ENCODE results near the gene SIRT7. TPM values are rescaled to one million over a fixed set of nuclear protein-coding genes. Genes with fewer than 3 reads are reported as not detected.

SIRT7 gene
- polyA plus RNA-seq (2012; ENCODE audit: low read depth, missing spikeins), result 26.2 TPM

GRCh38 chr17:81917565-81918332, at the start of gene SIRT7:
Gene SIRT7, minus strand, starts transcription at chr17:81918176. Its CDS starts 45 bp downstream, at chr17:81918131.
- peak; percentile 92 for FAIRE-seq
- peak; percentile 63; the same call in 1 of the 2 replicates for TF ChIP-seq TAF1 (IDR thresholded peaks at IDR 0.05; ENCODE audit: low read depth, low read length)
- TF ChIP-seq POU2F2 (IDR thresholded peaks at IDR 0.05; ENCODE audit: low read depth, low read length), result no peak
- TF ChIP-seq PAX5 (IDR thresholded peaks at IDR 0.05; ENCODE audit: insufficient read depth, low read length, severe bottlenecking), result no peak
- peak; percentile 78 for TF ChIP-seq POLR2A (IDR thresholded peaks at IDR 0.05; ENCODE audit: low read depth, low read length)
- TF ChIP-seq POLR2AphosphoS5 (IDR thresholded peaks at IDR 0.05; ENCODE audit: low read depth, low read length), result peak; percentile 69
- peak; percentile 28; the same call in 1 of the 2 replicates for TF ChIP-seq SPI1 (IDR thresholded peaks at IDR 0.05; ENCODE audit: low read depth, low read length)
- peak; percentile 100 for DNase-seq (ENCODE audit: insufficient read length, low spot score)

- FAIRE-seq, result no peak
- DNase-seq (ENCODE audit: insufficient read length, low spot score), result no peak
- TF ChIP-seq POLR2AphosphoS5 (IDR thresholded peaks at IDR 0.05; ENCODE audit: low read depth, low read length), result no peak
- TF ChIP-seq TAF1 (IDR thresholded peaks at IDR 0.05; ENCODE audit: low read depth, low read length), result no peak
- TF ChIP-seq POU2F2 (IDR thresholded peaks at IDR 0.05; ENCODE audit: low read depth, low read length), result no peak
- no peak for TF ChIP-seq POLR2A (IDR thresholded peaks at IDR 0.05; ENCODE audit: low read depth, low read length)
- no peak for TF ChIP-seq PAX5 (IDR thresholded peaks at IDR 0.05; ENCODE audit: insufficient read depth, low read length, severe bottlenecking)
- no peak for TF ChIP-seq SPI1 (IDR thresholded peaks at IDR 0.05; ENCODE audit: low read depth, low read length)
These were observed 49.2 kb upstream of the SIRT7 start for GRCh38 chr17:81967244-81967532.

- TF ChIP-seq POU2F2 (IDR thresholded peaks at IDR 0.05; ENCODE audit: low read depth, low read length), result no peak
- no peak for TF ChIP-seq POLR2AphosphoS5 (IDR thresholded peaks at IDR 0.05; ENCODE audit: low read depth, low read length)
- DNase-seq (ENCODE audit: insufficient read length, low spot score) (no peak), FAIRE-seq (no peak)
These were observed 48.6 kb upstream of the SIRT7 start for GRCh38 chr17:81966343-81967243.

GRCh38 chr17:81964081-81964849, 46.3 kb upstream of the SIRT7 start:
- FAIRE-seq, result no peak
- DNase-seq (ENCODE audit: insufficient read length, low spot score), result no peak
- TF ChIP-seq SPI1 (IDR thresholded peaks at IDR 0.05; ENCODE audit: low read depth, low read length) (no peak), POU2F2 (IDR thresholded peaks at IDR 0.05; ENCODE audit: low read depth, low read length) (no peak), TAF1 (IDR thresholded peaks at IDR 0.05; ENCODE audit: low read depth, low read length) (no peak), POLR2A (IDR thresholded peaks at IDR 0.05; ENCODE audit: low read depth, low read length) (no peak), POLR2AphosphoS5 (IDR thresholded peaks at IDR 0.05; ENCODE audit: low read depth, low read length) (no peak), PAX5 (IDR thresholded peaks at IDR 0.05; ENCODE audit: insufficient read depth, low read length, severe bottlenecking) (no peak)

GRCh38 chr17:81962499-81963441, 44.8 kb upstream of the SIRT7 start:
- DNase-seq (ENCODE audit: insufficient read length, low spot score) (no peak), FAIRE-seq (no peak)
- no peak for TF ChIP-seq POLR2AphosphoS5 (IDR thresholded peaks at IDR 0.05; ENCODE audit: low read depth, low read length)
- no peak for TF ChIP-seq SPI1 (IDR thresholded peaks at IDR 0.05; ENCODE audit: low read depth, low read length)

GRCh38 chr17:81961521-81962498, 43.8 kb upstream of the SIRT7 start:
- DNase-seq (ENCODE audit: insufficient read length, low spot score), result no peak
- no peak for TF ChIP-seq PAX5 (IDR thresholded peaks at IDR 0.05; ENCODE audit: insufficient read depth, low read length, severe bottlenecking)
- no peak for TF ChIP-seq TAF1 (IDR thresholded peaks at IDR 0.05; ENCODE audit: low read depth, low read length)
- TF ChIP-seq POU2F2 (IDR thresholded peaks at IDR 0.05; ENCODE audit: low read depth, low read length), result no peak
- no peak for TF ChIP-seq POLR2A (IDR thresholded peaks at IDR 0.05; ENCODE audit: low read depth, low read length)
- no peak for TF ChIP-seq POLR2AphosphoS5 (IDR thresholded peaks at IDR 0.05; ENCODE audit: low read depth, low read length)
- TF ChIP-seq SPI1 (IDR thresholded peaks at IDR 0.05; ENCODE audit: low read depth, low read length), result no peak
- FAIRE-seq, result no peak

- FAIRE-seq (no peak), DNase-seq (ENCODE audit: insufficient read length, low spot score) (no peak)
- TF ChIP-seq POLR2AphosphoS5 (IDR thresholded peaks at IDR 0.05; ENCODE audit: low read depth, low read length) (no peak), POU2F2 (IDR thresholded peaks at IDR 0.05; ENCODE audit: low read depth, low read length) (no peak), SPI1 (IDR thresholded peaks at IDR 0.05; ENCODE audit: low read depth, low read length) (no peak), TAF1 (IDR thresholded peaks at IDR 0.05; ENCODE audit: low read depth, low read length) (no peak), PAX5 (IDR thresholded peaks at IDR 0.05; ENCODE audit: insufficient read depth, low read length, severe bottlenecking) (no peak), POLR2A (IDR thresholded peaks at IDR 0.05; ENCODE audit: low read depth, low read length) (no peak)
These were observed 43.1 kb upstream of the SIRT7 start, which contains the start of gene NOTUM for GRCh38 chr17:81961087-81961511. Gene NOTUM, minus strand, starts transcription at chr17:81961187. Its CDS starts 278 bp downstream, at chr17:81960909.

Measured in GM12891 (cell line).